H1 (cell line): ENCODE data around the gene MOB3B. TPM values are rescaled to one million over a fixed set of nuclear protein-coding genes. Genes with fewer than 3 reads are reported as not detected.

Experiments
- NANOG ChIP-seq: IDR thresholded peaks from 2 replicates; pipeline ENCODE4 v1.6.1; 2011; ENCODE audit warnings: low read length, low read depth, mild to moderate bottlenecking, inconsistent platforms; ENCODE audit not compliant: insufficient read depth, poor library complexity, severe bottlenecking
- RBBP5 ChIP-seq: IDR thresholded peaks from 2 replicates; pipeline ENCODE4 v1.7.1; 2012; ENCODE audit warnings: low read depth, mild to moderate bottlenecking, inconsistent platforms, low read length, moderate library complexity, borderline replicate concordance
- RXRA ChIP-seq: IDR thresholded peaks from 2 replicates; pipeline ENCODE4 v1.6.1; 2011; ENCODE audit warnings: low read depth, mild to moderate bottlenecking, low read length, moderate library complexity; ENCODE audit not compliant: insufficient read depth
- SAP30 ChIP-seq: fragments of 300-600 bp; sonication (generic); IDR thresholded peaks from 2 replicates; pipeline ENCODE4 v1.7.1; 2012; ENCODE audit warnings: low read length, moderate library complexity, mild to moderate bottlenecking, inconsistent platforms; ENCODE audit not compliant: insufficient read depth, insufficient replicate concordance
- SP4 ChIP-seq: IDR thresholded peaks from 2 replicates; pipeline ENCODE4 v1.6.1; 2012; ENCODE audit warnings: low read length, inconsistent platforms
- TAF7 ChIP-seq: optimal IDR thresholded peaks from 2 replicates; pipeline ENCODE3; 2011; ENCODE audit warnings: low read depth, mild to moderate bottlenecking, inconsistent platforms, low read length, moderate library complexity, borderline replicate concordance
- ZNF274 ChIP-seq: IDR thresholded peaks from 2 replicates; pipeline ENCODE4 v1.7.0; 2012; ENCODE audit warnings: low read length, borderline replicate concordance; ENCODE audit errors: extremely low read depth
- polyA plus RNA-seq, 7 experiments: library from polyadenylated mRNA; depleted of rRNA in 3 of 7; stranded (reverse) in 5 of 7; unstranded in 2 of 7; fragments of >200 nt in 5 of 7; fragments of 200-250 nt in 2 of 7; gene quantifications; 1 replicate in 5 of 7; 2 replicates in 1 of 7; 4 replicates in 1 of 7; pipeline versions ENCODE4 v1.2.1 to v1.2.3, GENCODE V29; 2011 to 2013; ENCODE audit warnings: missing spikeins in 2 of 7, mixed read lengths in 2 of 7
- total RNA-seq: library from RNA; stranded (reverse); fragmentation: NEBNext Ultra II Directional; extraction: Animal tissue kit (Norgen Biotek cat#: 25700); gene quantifications from 2 replicates; pipeline ENCODE4 v1.2.1, GENCODE V29; 2021
- TF ChIP-seq, protein P1 (sequence below): IDR thresholded peaks from 2 replicates; pipeline ENCODE4 v1.6.1; 2011; ENCODE audit warnings: low read depth, mild to moderate bottlenecking, low read length; ENCODE audit not compliant: insufficient read depth
- TF ChIP-seq, protein P2 (sequence below), 3 experiments: IDR thresholded peaks; 1 replicate in 2 of 3; 2 replicates in 1 of 3; pipeline versions ENCODE4 v1.5.1 to v1.6.1; 2011; ENCODE audit warnings: low read length in 3 of 3, mild to moderate bottlenecking in 3 of 3, inconsistent platforms in 2 of 3, low read depth in 1 of 3, moderate library complexity in 1 of 3; ENCODE audit not compliant: insufficient read depth in 1 of 3; ENCODE audit errors: control extremely low read depth in 1 of 3

MOB3B gene
- total and polyA plus RNA-seq, 2 of the 8 experiments (the other 6 are each of a cell fraction or from before 2014, with no cell fraction given): 12.7 to 16.1 TPM

DNA sequence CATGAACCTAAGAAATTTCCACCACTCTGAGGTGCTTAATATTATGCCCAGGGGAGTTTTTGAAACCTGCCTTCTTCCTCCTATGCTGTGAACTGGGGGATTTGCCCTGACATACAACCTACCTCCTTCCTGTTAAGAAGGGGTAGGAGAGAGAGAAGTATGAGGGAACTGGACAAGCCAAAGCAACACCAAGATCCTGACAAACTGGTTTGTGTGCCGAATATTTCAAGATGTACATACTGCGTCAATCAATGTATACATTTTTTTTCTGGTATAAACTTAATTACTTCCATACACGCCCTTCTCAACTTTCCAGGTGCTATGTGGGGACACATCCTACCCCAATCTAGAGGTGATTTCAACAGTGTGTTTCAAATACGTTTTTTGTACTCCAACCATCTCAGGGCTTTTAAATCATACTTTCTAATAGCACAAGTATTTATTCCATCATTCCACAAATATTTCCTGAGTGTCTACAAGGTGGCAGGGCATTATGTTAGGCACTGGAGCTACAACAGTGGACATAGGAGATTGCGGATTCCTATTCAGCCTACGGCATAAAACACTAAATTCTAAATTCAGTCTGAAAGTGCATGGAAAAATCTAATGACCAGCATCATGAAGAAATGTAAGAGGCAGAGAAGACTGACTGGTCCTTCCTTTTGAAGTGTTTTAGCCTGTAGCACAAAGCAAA, 75.6 kb downstream of the MOB3B start (continued):
- no peak for TF ChIP-seq RBBP5
- TF ChIP-seq NANOG: no peak
- TF ChIP-seq, protein P1, sequence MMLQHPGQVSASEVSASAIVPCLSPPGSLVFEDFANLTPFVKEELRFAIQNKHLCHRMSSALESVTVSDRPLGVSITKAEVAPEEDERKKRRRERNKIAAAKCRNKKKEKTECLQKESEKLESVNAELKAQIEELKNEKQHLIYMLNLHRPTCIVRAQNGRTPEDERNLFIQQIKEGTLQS: no peak
- TF ChIP-seq ZNF274: no peak
- TF ChIP-seq RXRA: no peak
- TF ChIP-seq SAP30: no peak
- TF ChIP-seq, protein P2, sequence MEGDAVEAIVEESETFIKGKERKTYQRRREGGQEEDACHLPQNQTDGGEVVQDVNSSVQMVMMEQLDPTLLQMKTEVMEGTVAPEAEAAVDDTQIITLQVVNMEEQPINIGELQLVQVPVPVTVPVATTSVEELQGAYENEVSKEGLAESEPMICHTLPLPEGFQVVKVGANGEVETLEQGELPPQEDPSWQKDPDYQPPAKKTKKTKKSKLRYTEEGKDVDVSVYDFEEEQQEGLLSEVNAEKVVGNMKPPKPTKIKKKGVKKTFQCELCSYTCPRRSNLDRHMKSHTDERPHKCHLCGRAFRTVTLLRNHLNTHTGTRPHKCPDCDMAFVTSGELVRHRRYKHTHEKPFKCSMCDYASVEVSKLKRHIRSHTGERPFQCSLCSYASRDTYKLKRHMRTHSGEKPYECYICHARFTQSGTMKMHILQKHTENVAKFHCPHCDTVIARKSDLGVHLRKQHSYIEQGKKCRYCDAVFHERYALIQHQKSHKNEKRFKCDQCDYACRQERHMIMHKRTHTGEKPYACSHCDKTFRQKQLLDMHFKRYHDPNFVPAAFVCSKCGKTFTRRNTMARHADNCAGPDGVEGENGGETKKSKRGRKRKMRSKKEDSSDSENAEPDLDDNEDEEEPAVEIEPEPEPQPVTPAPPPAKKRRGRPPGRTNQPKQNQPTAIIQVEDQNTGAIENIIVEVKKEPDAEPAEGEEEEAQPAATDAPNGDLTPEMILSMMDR (IDR thresholded peaks at IDR 0.05; ENCODE audit: control extremely low read depth in 1 of 3, insufficient read depth in 1 of 3, low read depth in 1 of 3, low read length in 3 of 3): no peak
- no peak for TF ChIP-seq SP4
- TF ChIP-seq TAF7: no peak
